Adipocyte (in vitro differentiated cells): ENCODE measurements around the gene WNT7A.

ENCODE experiments used
- DNase-seq: peaks from one replicate; pipeline ENCODE4 v3.0.0-alpha.2; 2015; ENCODE audit warnings: low read depth
- H3K27me3 ChIP-seq: replicated peaks from 2 replicates; pipeline ENCODE4 v1.7.0; 2013; ENCODE audit warnings: mild to moderate bottlenecking, low read length, moderate library complexity; ENCODE audit not compliant: control insufficient read depth, insufficient read depth
- H3K36me3 ChIP-seq: 2 replicates; pipeline ENCODE4 v1.7.0; 2013; ENCODE audit warnings: low read length, mild to moderate bottlenecking, moderate library complexity; ENCODE audit not compliant: control insufficient read depth, insufficient read depth, severe bottlenecking
- H3K4me1 ChIP-seq: 2 replicates; pipeline ENCODE4 v1.7.0; 2013; ENCODE audit warnings: mild to moderate bottlenecking, low read length, moderate library complexity; ENCODE audit not compliant: control insufficient read depth, insufficient read depth
- H3K4me3 ChIP-seq: 2 replicates; pipeline ENCODE4 v1.7.0; 2013; ENCODE audit warnings: mild to moderate bottlenecking, low read length, moderate library complexity
- H3K9ac ChIP-seq: 2 replicates; pipeline ENCODE4 v1.7.0; 2013; ENCODE audit warnings: mild to moderate bottlenecking, low read length, moderate library complexity
- H3K9me3 ChIP-seq: 2 replicates; pipeline ENCODE4 v1.7.0; 2013; ENCODE audit warnings: mild to moderate bottlenecking, low read length, moderate library complexity; ENCODE audit not compliant: control insufficient read depth

The WNT7A gene

GRCh38 chr3:13872451-13872850 is 7.4 kb downstream of the WNT7A start:
- peaks cover 17% of the 10 kb centered on the region for H3K27me3 ChIP-seq
- H3K9me3 ChIP-seq = peaks cover 13% of the 10 kb centered on the region
- no peak overlapping the region for H3K4me3 ChIP-seq
- no peaks in the 10 kb centered on the region for H3K36me3 ChIP-seq
- no peak overlapping the region for H3K9ac ChIP-seq
- no peak for DNase-seq
- H3K4me1 ChIP-seq = no peaks in the 10 kb centered on the region

- H3K4me3 ChIP-seq = no peak overlapping the region
- H3K9ac ChIP-seq = no peak overlapping the region
- no peak for DNase-seq
- H3K27me3 ChIP-seq = peaks cover 10% of the 10 kb centered on the region
- H3K36me3 ChIP-seq = no peaks in the 10 kb centered on the region
- peaks cover 13% of the 10 kb centered on the region for H3K9me3 ChIP-seq
- no peaks in the 10 kb centered on the region for H3K4me1 ChIP-seq
Observed at GRCh38 chr3:13871791-13872190, 8.1 kb downstream of the WNT7A start.

GRCh38 chr3:13870902-13871301 is 9.0 kb downstream of the WNT7A start:
- Histone ChIP-seq H3K27me3 (peaks cover 7% of the 10 kb centered on the region), H3K4me1 (no peaks in the 10 kb centered on the region), H3K36me3 (no peaks in the 10 kb centered on the region), H3K9ac (no peak overlapping the region), H3K4me3 (no peak overlapping the region), H3K9me3 (peaks cover 13% of the 10 kb centered on the region)
- no peak for DNase-seq

GRCh38 chr3:13869761-13870343 is 10.0 kb downstream of the WNT7A start:
- Histone ChIP-seq H3K9ac (no peak overlapping the region), H3K4me1 (no peaks in the 10 kb centered on the region), H3K36me3 (no peaks in the 10 kb centered on the region), H3K9me3 (peaks cover 13% of the 10 kb centered on the region), H3K27me3 (peaks cover 10% of the 10 kb centered on the region), H3K4me3 (no peak overlapping the region)
- DNase-seq = no peak

- DNase-seq = no peak
- Histone ChIP-seq H3K4me1 (no peaks in the 10 kb centered on the region), H3K4me3 (no peak overlapping the region), H3K9me3 (peaks cover 13% of the 10 kb centered on the region), H3K9ac (no peak overlapping the region), H3K27me3 (peaks cover 11% of the 10 kb centered on the region), H3K36me3 (no peaks in the 10 kb centered on the region)
Observed at GRCh38 chr3:13868844-13869724, 10.8 kb downstream of the WNT7A start.

GRCh38 chr3:13867732-13868131 is 12.1 kb downstream of the WNT7A start:
- H3K9ac ChIP-seq = no peak overlapping the region
- no peak for DNase-seq
- H3K4me3 ChIP-seq = no peak overlapping the region
- peaks cover 13% of the 10 kb centered on the region for H3K9me3 ChIP-seq
- H3K27me3 ChIP-seq = peaks cover 11% of the 10 kb centered on the region
- no peaks in the 10 kb centered on the region for H3K4me1 ChIP-seq
- no peaks in the 10 kb centered on the region for H3K36me3 ChIP-seq

GRCh38 chr3:13866041-13866965 is 13.6 kb downstream of the WNT7A start:
- Histone ChIP-seq H3K27me3 (peaks cover 12% of the 10 kb centered on the region), H3K4me1 (no peaks in the 10 kb centered on the region), H3K9ac (no peak overlapping the region), H3K4me3 (no peak overlapping the region), H3K36me3 (no peaks in the 10 kb centered on the region), H3K9me3 (peaks cover 13% of the 10 kb centered on the region)
- no peak for DNase-seq

GRCh38 chr3:13865581-13865980 is 14.3 kb downstream of the WNT7A start:
- Histone ChIP-seq H3K4me1 (no peaks in the 10 kb centered on the region), H3K36me3 (no peaks in the 10 kb centered on the region), H3K9ac (no peak overlapping the region), H3K27me3 (peaks cover 19% of the 10 kb centered on the region), H3K4me3 (no peak overlapping the region), H3K9me3 (peaks cover 6% of the 10 kb centered on the region)
- DNase-seq = no peak

GRCh38 chr3:13865106-13865505 is 14.8 kb downstream of the WNT7A start:
- no peak overlapping the region for H3K4me3 ChIP-seq
- no peaks in the 10 kb centered on the region for H3K4me1 ChIP-seq
- peaks cover 23% of the 10 kb centered on the region for H3K27me3 ChIP-seq
- peaks cover 3% of the 10 kb centered on the region for H3K9me3 ChIP-seq
- no peak overlapping the region for H3K9ac ChIP-seq
- no peak for DNase-seq
- no peaks in the 10 kb centered on the region for H3K36me3 ChIP-seq

- peaks cover 29% of the 10 kb centered on the region for H3K27me3 ChIP-seq
- H3K9me3 ChIP-seq = peaks cover 3% of the 10 kb centered on the region
- H3K4me1 ChIP-seq = no peaks in the 10 kb centered on the region
- H3K9ac ChIP-seq = no peak overlapping the region
- no peak overlapping the region for H3K4me3 ChIP-seq
- no peaks in the 10 kb centered on the region for H3K36me3 ChIP-seq
- no peak for DNase-seq
Observed at GRCh38 chr3:13863965-13864595, 15.8 kb downstream of the WNT7A start.
